GM19468 (cell line): Measurements from ENCODE around the gene UCMA.

Source experiments
- ATAC-seq: cut with Tn5 transposase; IDR thresholded peaks from one replicate; pipeline ENCODE4 v1.9.1; 2021; ENCODE audit warnings: mild to moderate bottlenecking, moderate library complexity, moderate number of reproducible peaks; ENCODE audit not compliant: unreplicated experiment; ENCODE audit errors: extremely low read depth

The UCMA gene

DNA sequence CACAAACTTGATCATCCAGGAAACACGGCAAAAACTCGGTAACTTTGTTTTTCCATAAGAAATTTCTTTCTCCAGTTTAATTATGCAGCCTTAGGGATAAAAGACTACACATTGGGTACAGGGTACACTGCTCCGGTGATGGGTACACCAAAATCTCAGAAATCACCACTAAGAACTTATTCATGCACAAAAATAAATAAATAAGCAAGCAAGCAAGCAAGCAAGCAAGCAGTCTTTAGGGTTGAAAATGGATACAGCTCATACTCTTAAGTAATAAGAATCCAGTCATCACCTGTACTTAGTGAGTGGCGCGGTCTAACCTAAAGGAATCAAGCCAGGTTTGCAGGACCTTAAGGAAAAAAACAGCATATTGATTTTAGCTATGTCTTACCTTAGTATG is 42.8 kb downstream of the UCMA start:
- ATAC-seq, result no peak

DNA sequence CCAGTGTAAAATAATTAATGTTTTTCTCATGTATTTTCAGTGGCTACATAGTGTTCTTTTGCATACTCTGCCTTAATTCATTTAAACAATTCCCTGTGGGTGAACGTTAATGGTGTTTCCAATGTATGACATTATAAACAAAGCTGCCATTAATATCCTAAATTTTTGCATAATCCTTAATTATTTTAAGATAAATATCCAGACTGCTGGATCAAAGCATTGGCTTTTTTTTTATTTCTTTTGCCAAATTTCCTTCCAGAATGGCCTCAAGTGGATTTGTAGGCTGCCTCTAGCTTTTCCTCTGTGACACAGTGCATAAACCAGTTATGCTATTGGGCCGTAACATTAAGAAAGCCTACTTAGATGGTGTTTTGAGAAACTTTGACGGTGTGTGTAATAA is 43.4 kb downstream of the UCMA start:
- no peak for ATAC-seq

DNA sequence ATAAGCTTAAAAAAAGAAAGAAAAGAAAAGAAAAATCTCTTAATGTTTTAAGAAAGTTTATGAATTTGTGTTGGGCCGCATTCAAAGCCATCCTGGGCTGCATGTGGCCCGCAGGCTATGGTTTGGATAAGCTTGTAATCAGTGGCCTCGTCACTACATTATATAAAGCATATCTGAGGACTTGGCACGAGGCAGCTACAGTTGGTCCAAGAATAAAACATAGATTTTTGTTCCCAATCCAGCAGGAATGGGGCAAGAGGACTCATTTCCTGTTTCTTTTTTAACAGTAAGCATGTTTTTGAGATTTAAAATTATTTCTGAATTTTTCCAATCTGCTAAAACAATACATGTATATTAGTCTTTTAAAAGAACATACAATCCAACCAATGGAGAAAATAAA is 44.2 kb downstream of the UCMA start:
- ATAC-seq, result no peak

DNA sequence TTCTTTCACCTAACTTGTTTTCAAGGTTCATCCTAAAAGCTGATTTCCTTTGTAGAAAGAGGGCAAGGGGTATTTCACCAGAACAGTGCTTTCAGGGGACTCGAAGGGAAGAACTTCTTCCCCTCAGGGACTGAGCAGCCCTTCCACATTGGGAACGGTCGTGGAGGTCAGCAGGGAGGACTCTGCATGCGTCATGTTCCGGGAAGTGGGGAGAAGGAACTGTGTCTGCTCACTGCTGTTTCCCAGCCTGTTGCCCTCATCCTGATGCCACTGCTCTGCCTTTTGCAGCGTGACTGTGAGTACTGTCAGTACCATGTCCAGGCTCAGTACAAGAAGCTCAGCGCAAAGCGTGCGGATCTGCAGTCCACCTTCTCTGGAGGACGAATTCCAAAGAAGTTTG is 45.6 kb downstream of the UCMA start:
- no peak for ATAC-seq

DNA sequence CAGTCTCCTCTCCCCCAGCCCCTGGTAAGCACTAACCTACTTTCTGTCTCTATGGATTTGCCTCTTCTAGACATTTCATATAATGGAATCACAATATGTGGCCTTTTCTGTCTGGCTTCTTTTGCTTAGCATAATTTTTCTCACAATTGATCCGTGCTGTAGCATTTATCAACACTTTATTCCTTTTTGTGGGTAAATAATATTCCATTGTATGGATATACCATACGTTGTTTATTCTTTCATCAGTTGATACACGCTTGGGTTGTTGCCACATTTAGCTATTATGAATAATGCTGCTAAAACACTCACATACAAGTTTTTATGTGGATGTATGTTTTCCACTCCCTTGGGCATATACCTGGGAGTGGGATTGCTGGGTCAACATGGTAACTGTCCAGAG is 47.0 kb downstream of the UCMA start:
- no peak for ATAC-seq

DNA sequence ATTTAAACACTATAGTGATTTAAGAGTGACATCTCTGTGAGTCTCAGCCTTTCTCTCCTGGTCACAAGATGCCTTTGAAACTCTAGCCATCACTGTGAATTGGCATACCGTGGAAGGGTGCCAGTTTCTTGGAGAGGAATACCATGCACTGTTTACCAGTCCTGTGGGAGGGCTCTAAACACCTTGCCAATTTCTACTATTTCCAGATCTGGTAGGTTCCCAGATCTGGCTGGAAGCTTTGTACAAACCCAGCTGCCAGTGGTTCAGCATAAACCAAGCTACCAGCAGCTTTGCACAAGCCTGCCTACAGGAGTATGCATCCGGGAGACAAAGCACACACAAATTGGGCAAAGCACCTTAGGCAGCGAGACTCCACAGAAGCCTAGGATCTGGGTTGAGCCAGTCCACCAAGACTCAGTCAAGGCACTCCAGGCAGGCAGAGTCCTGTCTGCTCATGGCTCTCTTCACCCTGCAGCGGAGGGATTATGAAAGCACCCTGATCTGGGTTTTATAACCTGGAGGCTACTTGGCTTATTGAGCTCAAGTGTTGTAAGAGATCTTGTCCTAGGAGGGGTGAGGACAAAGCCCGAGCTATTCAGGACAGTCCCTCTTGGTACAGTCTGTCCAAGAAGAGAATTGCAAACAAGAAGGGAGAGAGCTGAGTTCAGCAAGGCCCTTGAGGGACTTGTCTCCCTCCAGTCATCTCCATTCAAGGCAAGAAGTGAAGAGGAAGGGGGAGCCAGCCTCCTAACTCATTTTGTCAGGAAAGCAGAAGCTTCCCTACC is 49.3 kb downstream of the UCMA start:
- no peak for ATAC-seq

- ATAC-seq, result no peak
These were observed 49.9 kb downstream of the UCMA start for GRCh38 chr10:13184276-13184675.

GRCh38 chr10:13183625-13184024 is 50.5 kb downstream of the UCMA start:
- ATAC-seq, result no peak

GRCh38 chr10:13182424-13182823 is 51.8 kb downstream of the UCMA start:
- ATAC-seq, result no peak

DNA sequence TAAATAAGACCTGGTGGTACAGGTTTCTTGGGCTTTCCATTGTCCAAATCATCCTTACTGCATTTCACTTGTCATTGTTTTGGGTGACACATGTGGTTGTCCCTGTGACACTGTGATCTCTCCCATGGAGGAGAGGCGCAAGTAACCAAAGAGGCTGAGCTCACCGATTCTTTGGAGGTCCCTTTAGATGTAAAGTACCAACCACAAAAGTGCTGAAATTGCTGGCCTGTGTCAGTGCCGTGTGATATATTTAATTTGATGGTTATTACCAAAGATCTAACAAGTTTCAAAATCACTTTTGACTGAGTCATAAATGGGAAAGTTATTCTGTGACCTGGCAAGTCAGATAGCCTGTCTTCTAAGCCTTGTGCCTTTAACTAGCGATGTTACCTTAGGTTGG is 53.4 kb downstream of the UCMA start:
- ATAC-seq, result no peak

DNA sequence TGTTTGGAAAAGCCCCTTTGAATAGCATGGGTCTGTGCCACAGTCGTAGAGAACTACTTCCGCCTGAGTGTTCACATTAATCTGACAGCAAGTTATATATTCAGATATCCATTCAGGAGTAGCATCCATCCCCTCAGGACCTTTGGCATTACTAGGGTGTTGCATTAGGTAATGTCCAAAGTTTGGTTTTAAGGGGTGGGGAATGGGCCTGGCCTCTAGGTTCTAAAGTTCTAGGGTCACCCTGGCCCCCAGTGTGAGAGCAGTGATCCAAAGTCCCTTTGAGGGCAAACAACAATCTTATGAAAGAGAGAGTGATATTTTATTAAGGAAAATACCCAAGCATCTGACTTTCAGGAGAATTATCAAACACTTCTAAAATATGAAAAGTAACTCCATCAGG is 60.6 kb downstream of the UCMA start:
- no peak for ATAC-seq
